Psoas muscle (tissue), 8 donors: Measurements from ENCODE around the gene MRPS35. TPM values are rescaled to one million over a fixed set of nuclear protein-coding genes. Genes with fewer than 3 reads are reported as not detected.

Experiments used
- ATAC-seq, 4 donors: fragments of 200-7000 bp; cut with Tn5 transposase; one replicate each; pipeline ENCODE4 v1.9.1; 2020; ENCODE audit warnings: moderate library complexity in 3 of 4, mild to moderate bottlenecking in 2 of 4
- DNase-seq, 2 donors: peaks; one replicate each; pipeline ENCODE4 v3.0.0-alpha.2; 2020
- H3K27ac ChIP-seq: fragments of 200-600 bp; one replicate; pipeline ENCODE4 v1.8.0; 2022
- H3K27me3 ChIP-seq, 3 donors: fragments of 200-600 bp in 1 of 3; one replicate each; pipeline versions ENCODE4 v1.6.1 to v1.8.0; 2013 to 2022; ENCODE audit warnings: low read length in 2 of 3, mild to moderate bottlenecking in 2 of 3, moderate library complexity in 1 of 3; ENCODE audit not compliant: insufficient read depth in 3 of 3
- H3K36me3 ChIP-seq, 2 donors: fragments of 200-600 bp in 1 of 2; one replicate each; pipeline versions ENCODE4 v1.6.1 to v1.8.0; 2013 to 2022; ENCODE audit warnings: low read depth in 1 of 2, mild to moderate bottlenecking in 1 of 2, moderate library complexity in 1 of 2; ENCODE audit not compliant: insufficient read depth in 1 of 2
- H3K4me1 ChIP-seq: fragments of 200-600 bp; one replicate; pipeline ENCODE4 v1.8.0; 2022
- H3K4me3 ChIP-seq: fragments of 200-600 bp; one replicate; pipeline ENCODE4 v1.8.0; 2022; ENCODE audit warnings: mild to moderate bottlenecking
- H3K9me3 ChIP-seq: fragments of 200-600 bp; one replicate; pipeline ENCODE4 v1.8.0; 2022
- WGBS, 3 donors: extraction: QIAGEN DNeasy Blood & Tissue Kit; methylation state at CpG; one replicate each; pipeline versions ENCODE4 v1.1.6 to v1.1.7; 2013; 5-methylcytosine and 5-hydroxymethylcytosine counted together
- intact Hi-C, 2 donors: fragments of 100-400 bp; cut with DNase I; formaldehyde crosslinking; loops; one replicate each; pipeline versions ENCODE4 v1.11.0 to v1.14.2; 2022
- polyA plus RNA-seq, 3 donors: library from polyadenylated mRNA; stranded (reverse); fragments of 200-250 nt; gene quantifications; one replicate each; pipeline ENCODE4 v1.2.3, GENCODE V29; 2013
- total RNA-seq, 4 donors: library from RNA; stranded (reverse); fragmentation: NEBNext Ultra II Directional in 2 of 4; extraction: Animal tissue kit (Norgen Biotek cat#: 25700) in 2 of 4; gene quantifications; one replicate each; pipeline versions ENCODE4 v1.2.1 to v1.2.4, GENCODE V29; 2021 to 2023
- TF ChIP-seq, protein P1 (sequence below): fragments of 200-600 bp; IDR thresholded peaks from one replicate; pipeline ENCODE4 v1.8.0; 2022; ENCODE audit warnings: antibody characterized with exemption
- donor health status: healthy with polysubstance abuse.
- donor health status: DM: no; HTN: no; CAD: no; lungs with moderate emphysema.
- donor health status: Bipolar disorder and iron deficiency.
- donor health status: healthy.
- donor health status: DM: yes; HTN: yes; CAD: no.
- donor health status: DM: no; HTN: no; CAD: no.
- donor health status: DM: no; HTN: no; CAD: no.
- donor health status: DM: yes; HTN: yes; CAD: no.

Gene MRPS35
- total and polyA plus RNA-seq, 7 donors = 48.8 to 129 (median 64.8) TPM

DNA sequence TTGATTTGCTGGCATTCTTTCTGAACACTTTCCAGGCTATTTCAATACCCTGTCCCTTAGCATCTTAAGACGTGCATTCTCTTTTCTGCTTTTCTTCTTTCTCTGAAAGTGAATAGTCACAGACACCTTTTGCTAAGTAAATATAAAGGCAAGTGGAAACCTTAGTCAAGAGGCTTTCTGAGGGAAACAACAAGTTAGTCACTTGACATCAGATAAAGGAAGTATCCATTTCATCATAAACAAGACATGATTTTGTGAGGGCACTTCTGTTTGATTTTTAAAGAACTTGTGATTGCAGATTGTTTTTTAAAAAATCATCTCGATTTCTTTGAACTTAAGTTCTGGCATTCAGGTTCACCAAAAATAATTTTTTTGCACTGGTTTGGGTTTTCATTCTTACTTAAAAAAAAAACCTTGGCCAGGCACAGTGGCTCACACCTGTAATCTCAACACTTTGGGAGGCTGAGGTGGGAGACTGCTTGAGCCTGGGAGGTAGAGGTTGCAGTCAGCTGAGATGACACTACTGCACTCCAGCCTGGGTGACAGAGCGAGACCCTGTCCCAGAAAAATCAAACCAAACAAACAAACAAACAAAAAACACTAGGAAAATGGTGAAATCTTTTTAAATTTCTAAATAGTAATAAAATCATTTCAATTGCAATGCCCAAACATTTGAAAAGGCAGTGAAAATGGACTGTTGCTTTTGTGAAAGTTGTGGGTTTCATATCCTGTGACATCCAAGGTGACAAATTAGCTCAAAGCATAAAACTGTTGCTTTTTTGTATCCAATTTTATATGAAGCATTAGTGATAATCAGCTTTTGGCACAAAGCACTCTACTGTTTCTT is 61.1 kb downstream of the MRPS35 start:
- Histone ChIP-seq H3K36me3 (no peaks in the 10 kb centered on the region), H3K9me3 (no peaks in the 10 kb centered on the region), H3K4me3 (no peak overlapping the region), H3K4me1 (no peaks in the 10 kb centered on the region), H3K27ac (no peak overlapping the region), H3K27me3 (no peaks in the 10 kb centered on the region)
- WGBS, 3 donors = 90 to 95% (median 93%) methylated on average over 3 of the region's 3 CpGs
- DNase-seq (no peak), ATAC-seq (no peak)
- TF ChIP-seq, protein P1, sequence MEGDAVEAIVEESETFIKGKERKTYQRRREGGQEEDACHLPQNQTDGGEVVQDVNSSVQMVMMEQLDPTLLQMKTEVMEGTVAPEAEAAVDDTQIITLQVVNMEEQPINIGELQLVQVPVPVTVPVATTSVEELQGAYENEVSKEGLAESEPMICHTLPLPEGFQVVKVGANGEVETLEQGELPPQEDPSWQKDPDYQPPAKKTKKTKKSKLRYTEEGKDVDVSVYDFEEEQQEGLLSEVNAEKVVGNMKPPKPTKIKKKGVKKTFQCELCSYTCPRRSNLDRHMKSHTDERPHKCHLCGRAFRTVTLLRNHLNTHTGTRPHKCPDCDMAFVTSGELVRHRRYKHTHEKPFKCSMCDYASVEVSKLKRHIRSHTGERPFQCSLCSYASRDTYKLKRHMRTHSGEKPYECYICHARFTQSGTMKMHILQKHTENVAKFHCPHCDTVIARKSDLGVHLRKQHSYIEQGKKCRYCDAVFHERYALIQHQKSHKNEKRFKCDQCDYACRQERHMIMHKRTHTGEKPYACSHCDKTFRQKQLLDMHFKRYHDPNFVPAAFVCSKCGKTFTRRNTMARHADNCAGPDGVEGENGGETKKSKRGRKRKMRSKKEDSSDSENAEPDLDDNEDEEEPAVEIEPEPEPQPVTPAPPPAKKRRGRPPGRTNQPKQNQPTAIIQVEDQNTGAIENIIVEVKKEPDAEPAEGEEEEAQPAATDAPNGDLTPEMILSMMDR = no peak
- intact Hi-C loops = no loop called here

DNA sequence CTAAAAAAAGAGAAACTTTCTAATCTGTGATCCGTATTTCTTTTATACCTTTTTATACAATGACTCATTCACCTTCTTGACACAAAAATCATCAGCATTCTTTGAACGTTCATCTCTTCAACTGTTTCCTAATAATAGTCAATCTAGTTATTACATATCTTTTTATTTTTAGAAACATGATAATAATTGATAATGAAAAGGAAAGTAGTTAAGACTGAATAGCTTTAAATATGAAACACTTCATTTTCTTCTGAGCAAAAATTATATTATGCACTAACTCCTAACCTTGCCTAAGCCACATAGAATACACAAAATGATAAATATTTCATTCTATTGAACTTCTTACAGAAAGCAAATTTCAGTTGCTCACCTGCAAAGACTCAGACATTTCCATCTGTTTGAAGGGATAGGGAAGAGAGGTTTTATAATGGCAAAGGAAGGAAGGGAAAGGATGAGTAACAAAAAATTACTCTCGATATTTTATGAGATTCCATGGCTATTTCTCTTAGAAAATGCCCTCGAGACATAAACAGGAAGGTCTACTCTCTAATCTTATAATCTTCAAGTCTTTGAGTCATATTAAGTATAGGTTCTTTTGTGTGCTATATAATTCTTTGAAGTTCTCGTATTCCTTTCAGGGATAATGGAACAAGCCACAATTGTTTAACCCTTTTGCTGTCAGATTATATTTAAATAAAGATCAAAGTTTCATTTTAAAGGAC is 61.9 kb downstream of the MRPS35 start:
- H3K27ac ChIP-seq = no peak overlapping the region
- no peaks in the 10 kb centered on the region for H3K9me3 ChIP-seq
- no peak for ATAC-seq

DNA sequence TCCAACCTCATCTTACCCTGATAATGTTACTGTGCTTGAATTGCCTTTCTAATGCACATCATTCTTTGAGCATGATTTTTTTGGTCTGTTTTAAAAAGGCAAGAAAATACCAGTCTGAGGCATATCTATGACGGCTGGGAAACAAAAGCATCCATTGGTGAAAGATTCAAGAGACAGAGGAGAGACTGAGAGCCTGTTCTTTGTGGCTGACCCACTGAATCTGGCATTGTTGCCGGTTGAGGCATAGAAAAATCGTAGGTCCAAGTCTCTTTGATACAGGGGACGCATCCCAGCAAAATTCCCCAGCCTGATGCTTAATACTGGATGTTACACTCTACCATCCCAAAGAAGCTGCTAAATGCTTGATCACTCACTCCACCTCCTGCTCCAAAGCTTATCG is 66.5 kb downstream of the MRPS35 start:
- Histone ChIP-seq H3K4me3 (no peak overlapping the region), H3K36me3 (no peaks in the 10 kb centered on the region), H3K4me1 (peaks cover 9% of the 10 kb centered on the region), H3K27me3 (no peaks in the 10 kb centered on the region), H3K9me3 (no peaks in the 10 kb centered on the region), H3K27ac (no peak overlapping the region)
- intact Hi-C loops = loop anchor here in 1 of 2 donors (5.0 kb wide), 1 partner anchor 65 kb away; the partner anchor contains the start of gene MRPS35
- ATAC-seq (no peak), DNase-seq (no peak)
- WGBS, 3 donors = 79 to 84% (median 81%) methylated on average over 5 of the region's 5 CpGs
- TF ChIP-seq, protein P1 = no peak

More for the DNA sequence above, 61.9 kb downstream of the MRPS35 start:
- 51 to 58% (median 54%) methylated on average over 5 of the region's 5 CpGs for WGBS, 3 donors
- no peak for DNase-seq
- intact Hi-C loops = no loop called here
- no peaks in the 10 kb centered on the region for H3K4me1 ChIP-seq
- no peaks in the 10 kb centered on the region for H3K27me3 ChIP-seq
- no peaks in the 10 kb centered on the region for H3K36me3 ChIP-seq
- no peak overlapping the region for H3K4me3 ChIP-seq
- TF ChIP-seq, protein P1 = no peak

DNA sequence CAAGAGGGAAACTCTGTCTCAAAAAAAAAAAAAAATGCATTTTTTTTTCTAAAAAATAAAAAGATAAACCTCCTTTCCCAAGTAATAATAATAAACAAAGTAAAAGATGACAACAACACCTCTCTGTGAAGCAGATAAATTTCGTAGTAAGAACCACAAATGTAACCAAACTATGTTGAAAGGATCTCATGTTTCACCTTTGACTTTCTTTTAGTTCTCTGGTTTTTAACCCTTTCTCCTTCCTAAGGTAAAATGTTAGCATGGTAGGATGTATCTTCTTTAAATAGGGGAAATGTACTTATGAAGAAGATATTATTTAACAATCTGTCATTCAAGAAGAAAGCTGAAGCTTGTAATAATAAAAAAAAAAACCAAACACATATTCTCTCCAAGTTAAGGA is 67.6 kb downstream of the MRPS35 start:
- TF ChIP-seq, protein P1 = no peak
- Histone ChIP-seq H3K36me3 (no peaks in the 10 kb centered on the region), H3K4me3 (no peak overlapping the region), H3K9me3 (no peaks in the 10 kb centered on the region), H3K27ac (no peak overlapping the region), H3K27me3 (no peaks in the 10 kb centered on the region), H3K4me1 (peaks cover 9% of the 10 kb centered on the region)
- 58 to 79% (median 73%) methylated on average over 1 of the region's 1 CpG for WGBS, 3 donors
- DNase-seq (no peak), ATAC-seq (no peak)
- intact Hi-C loops = loop anchor here in 1 of 2 donors (5.0 kb wide), 1 partner anchor 66 kb away; the partner anchor contains the start of gene MRPS35
